Activated T-cell treated with anti-CD3 and anti-CD28 coated beads for 48 hours (primary cell): ENCODE data around the gene GSPT2.
A peak's percentile ranks its signal among the peaks of the same experiment; 100 is the strongest.
"Not testable (repeated sequence)": the region's sequence is repeated elsewhere in the genome, so short reads cannot be mapped to it uniquely, and the experiment has no call there.

Experiments
- DNase-seq: peaks from one replicate; pipeline ENCODE4 v3.0.0-alpha.2; 2020; ENCODE audit warnings: low read depth

Gene GSPT2

GRCh38 chrX:51743179-51743957 is at the start of gene GSPT2:
TSS of gene GSPT2 (plus strand) at chrX:51743442. CDS start at chrX:51743627, 185 bp downstream.
- peak; percentile 52 for DNase-seq

- DNase-seq = no peak
Observed at GRCh38 chrX:51694254-51694653, 49.0 kb upstream of the GSPT2 start.

GRCh38 chrX:51697397-51697796 is 45.8 kb upstream of the GSPT2 start:
- DNase-seq = no peak

GRCh38 chrX:51710277-51711164 is 32.7 kb upstream of the GSPT2 start, which contains the start of gene CENPVL1:
TSS of gene CENPVL1 (plus strand) at chrX:51710512. CDS start at chrX:51710512, 0 bp downstream.
- not testable (repeated sequence) for DNase-seq

GRCh38 chrX:51712943-51713647 is 30.1 kb upstream of the GSPT2 start:
- DNase-seq = not testable (repeated sequence)

GRCh38 chrX:51728202-51728601 is 15.0 kb upstream of the GSPT2 start:
- DNase-seq = no peak

GRCh38 chrX:51737091-51737490 is 6.2 kb upstream of the GSPT2 start:
- no peak for DNase-seq

- DNase-seq = no peak
Observed at GRCh38 chrX:51742586-51742985, 656 bp upstream of the GSPT2 start.

- no peak for DNase-seq
Observed at GRCh38 chrX:51747671-51748070, 4.4 kb downstream of the GSPT2 start.

- no peak for DNase-seq
Observed at GRCh38 chrX:51759055-51759839, 16.0 kb downstream of the GSPT2 start.

GRCh38 chrX:51760657-51761056 is 17.4 kb downstream of the GSPT2 start:
- no peak for DNase-seq

GRCh38 chrX:51766546-51766945 is 23.3 kb downstream of the GSPT2 start:
- DNase-seq = no peak

- no peak for DNase-seq
Observed at GRCh38 chrX:51776851-51777250, 33.6 kb downstream of the GSPT2 start.

GRCh38 chrX:51779306-51779705 is 36.1 kb downstream of the GSPT2 start:
- DNase-seq = no peak

GRCh38 chrX:51795136-51795535 is 51.9 kb downstream of the GSPT2 start:
- DNase-seq = no peak
